NCI-H226 (cell line): Measurements from ENCODE around the gene TNNI2.

Experiments
- DNase-seq: peaks from one replicate; pipeline ENCODE4 v3.0.0-alpha.2; 2015

Gene TNNI2

DNA sequence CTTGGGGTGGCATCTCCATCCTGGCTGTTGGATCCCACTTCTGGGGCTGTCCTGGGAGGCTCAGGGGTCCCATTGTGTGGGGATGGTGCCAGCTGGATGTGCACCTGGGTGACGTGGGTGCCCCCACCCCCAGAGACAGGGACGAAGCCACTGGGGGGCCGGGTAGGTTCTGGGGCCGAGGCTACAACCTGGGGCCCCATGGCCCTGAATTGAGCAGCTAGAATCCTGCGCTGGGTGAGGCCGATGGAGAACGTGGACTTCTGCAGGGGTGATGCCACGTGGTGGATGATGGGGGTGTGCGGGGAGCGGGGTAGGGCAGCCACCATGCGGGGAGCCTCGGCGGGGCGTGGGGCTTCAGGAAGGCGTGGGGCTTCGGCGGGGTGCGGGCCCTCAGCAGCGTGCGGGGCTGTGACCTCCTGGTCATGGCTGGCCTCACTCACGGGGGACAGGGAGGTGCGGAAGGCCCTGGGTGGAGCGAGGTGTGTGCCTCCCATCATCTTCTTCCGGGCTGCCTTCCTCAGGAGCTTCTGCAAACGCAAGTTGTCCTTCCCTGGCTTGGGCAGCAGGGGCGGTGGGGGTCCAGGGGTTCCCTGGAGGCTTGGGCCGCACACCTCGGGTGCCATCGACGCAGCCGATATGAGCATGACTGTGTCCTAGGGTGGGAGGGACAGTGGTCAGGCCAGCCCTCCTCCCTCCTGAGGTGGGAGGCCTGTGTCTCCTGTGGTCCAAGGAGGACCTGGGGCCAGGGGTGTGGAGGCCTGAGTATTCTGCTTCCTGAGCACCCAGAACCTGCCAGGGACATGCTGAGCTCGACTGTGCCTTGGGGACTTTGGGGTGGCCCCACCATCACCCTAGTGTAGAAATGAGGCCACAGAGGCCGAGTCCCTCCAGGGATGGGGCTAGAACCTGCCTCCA, 51.4 kb downstream of the TNNI2 start:
- no peak for DNase-seq
